Measurements from ENCODE around the gene UBB. TPM values are rescaled to one million over a fixed set of nuclear protein-coding genes. Genes with fewer than 3 reads are reported as not detected.

UBB gene
- total RNA-seq, 4 donors from 2014 or later = 917 to 1,584 (median 1,245) TPM

GRCh38 chr17:16430650-16431049 is 49.8 kb downstream of the UBB start:
- Histone ChIP-seq H3K27ac (no peak overlapping the region), H3K36me3 (no peaks in the 10 kb centered on the region), H3K9me3 (no peaks in the 10 kb centered on the region), H3K27me3 (no peaks in the 10 kb centered on the region), H3K4me3 (replicated peaks in 1 of 3) (no peak overlapping the region), H3K4me1 (no peaks in the 10 kb centered on the region)
- WGBS, 2 donors = 74 to 83% methylated on average over 6 of the region's 6 CpGs
- no peak for TF ChIP-seq CTCF (IDR thresholded peaks at IDR 0.05)
- TF ChIP-seq POLR2A (IDR thresholded peaks at IDR 0.05) = no peak
- no peak for DNase-seq
- intact Hi-C loops (cut with DNase I) = no loop called here

- no peaks in the 10 kb centered on the region for H3K36me3 ChIP-seq
- intact Hi-C loops (cut with DNase I) = no loop called here
- H3K4me3 ChIP-seq (replicated peaks in 1 of 3) = no peak overlapping the region
- no peak overlapping the region for H3K27ac ChIP-seq
- no peak for TF ChIP-seq POLR2A (IDR thresholded peaks at IDR 0.05)
- no peaks in the 10 kb centered on the region for H3K4me1 ChIP-seq
- DNase-seq = no peak
- H3K27me3 ChIP-seq = no peaks in the 10 kb centered on the region
- 93% methylated on average over 6 to 15 of the region's 15 CpGs for WGBS, 2 donors
- no peaks in the 10 kb centered on the region for H3K9me3 ChIP-seq
Measured at GRCh38 chr17:16432017-16432416, 51.1 kb downstream of the UBB start.

Other genes starting within 250 kb of the UBB start
- 100 to 1,000 TPM; 141 to 206 (median 204) TPM for gene NCOR1, start 165.6 kb upstream of the UBB start, total RNA-seq
- 10 to 100 TPM; 48.8 to 96.0 (median 60.9) TPM for gene PIGL, start 163.9 kb upstream of the UBB start, total RNA-seq
- 10 to 100 TPM in 3 of 4 donors, 1 to 10 TPM in 1; 4.3 to 16.7 (median 12.8) TPM for gene CENPV, start 27.6 kb upstream of the UBB start, total RNA-seq
- gene TRPV2, start 34.5 kb downstream of the UBB start, total RNA-seq = 10 to 100 TPM in 1 of 4 donors, 1 to 10 TPM in 3; 3.2 to 12.5 (median 6.5) TPM
- gene LRRC75A, start 111.1 kb downstream of the UBB start, total RNA-seq = 10 to 100 TPM in 1 of 4 donors, 1 to 10 TPM in 3; 4.0 to 16.7 (median 7.8) TPM
- gene ZNF287, start 188.1 kb downstream of the UBB start, total RNA-seq = 10 to 100 TPM in 3 of 4 donors, 1 to 10 TPM in 1; 9.6 to 17.3 (median 14.6) TPM

Data from thyroid gland (tissue), 4 donors.